ENCODE measurements around the gene THUMPD3. TPM values are rescaled to one million over a fixed set of nuclear protein-coding genes. Genes with fewer than 3 reads are reported as not detected.

THUMPD3 gene
- total and polyA plus RNA-seq, 2 of the 13 experiments (the other 11 are each of a cell fraction or from before 2014, with no cell fraction given): 31.2 to 44.1 TPM

DNA sequence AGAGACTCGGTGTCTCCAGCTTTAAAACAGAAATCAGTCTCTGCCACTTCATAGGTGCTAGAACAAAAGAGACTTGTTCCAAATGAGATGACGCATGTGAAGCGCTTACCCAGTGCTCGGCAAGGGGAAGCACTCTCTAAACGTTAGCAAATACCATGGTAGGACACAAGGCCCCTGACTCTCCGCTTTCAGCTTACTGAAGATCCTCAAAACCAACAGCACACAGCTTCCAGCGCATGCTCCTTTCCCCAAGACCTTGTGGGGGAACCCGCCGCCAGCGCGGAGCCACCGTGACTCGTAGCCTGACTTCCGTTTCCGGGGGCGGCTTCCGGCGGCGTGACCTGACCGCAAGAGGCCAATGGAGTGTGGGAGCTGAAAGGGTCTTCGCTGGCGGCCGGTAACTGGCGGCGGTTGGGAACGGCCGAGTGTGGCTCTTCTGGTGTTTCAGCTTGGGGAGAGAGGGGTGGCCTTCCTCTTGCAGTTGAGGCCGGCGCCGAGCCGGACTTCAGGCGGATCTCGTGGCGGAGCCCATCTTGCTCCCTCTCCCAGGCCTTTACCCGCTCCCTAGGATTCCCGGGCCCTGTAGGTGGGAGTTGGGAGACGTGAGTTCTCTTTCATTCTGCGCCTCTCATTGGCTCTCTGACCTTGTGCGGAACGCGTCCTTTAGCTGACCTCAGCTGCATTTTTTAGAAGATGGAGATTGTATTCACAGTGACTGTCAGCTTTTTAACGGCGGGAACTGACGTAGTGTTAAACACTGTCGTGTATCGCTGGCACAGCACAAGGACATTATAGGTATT is at the start of gene THUMPD3 (continued):
- TF ChIP-seq, protein P1, sequence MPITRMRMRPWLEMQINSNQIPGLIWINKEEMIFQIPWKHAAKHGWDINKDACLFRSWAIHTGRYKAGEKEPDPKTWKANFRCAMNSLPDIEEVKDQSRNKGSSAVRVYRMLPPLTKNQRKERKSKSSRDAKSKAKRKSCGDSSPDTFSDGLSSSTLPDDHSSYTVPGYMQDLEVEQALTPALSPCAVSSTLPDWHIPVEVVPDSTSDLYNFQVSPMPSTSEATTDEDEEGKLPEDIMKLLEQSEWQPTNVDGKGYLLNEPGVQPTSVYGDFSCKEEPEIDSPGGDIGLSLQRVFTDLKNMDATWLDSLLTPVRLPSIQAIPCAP (CRISPR knock-in tag; IDR thresholded peaks at IDR 0.05; ENCODE audit: low read depth): no peak
- peak; percentile 78 for TF ChIP-seq KMT2A (CRISPR knock-in tag; IDR thresholded peaks at IDR 0.05)
- TF ChIP-seq SKIL (CRISPR knock-in tag; IDR thresholded peaks at IDR 0.05; ENCODE audit: borderline replicate concordance): peak; percentile 61; the same call in 1 of the 2 replicates
- peak; percentile 70; the same call in 1 of the 2 replicates for TF ChIP-seq CREM (IDR thresholded peaks at IDR 0.05)
- no peak for TF ChIP-seq CREM (CRISPR knock-in tag; IDR thresholded peaks at IDR 0.05)
- TF ChIP-seq ELF3 (CRISPR knock-in tag; IDR thresholded peaks at IDR 0.05): peak; percentile 92
- TF ChIP-seq ZBTB7B (CRISPR knock-in tag; IDR thresholded peaks at IDR 0.05): peak; percentile 75
- no peak; the same call in 1 of the 2 replicates for TF ChIP-seq ZNF572 (CRISPR knock-in tag; IDR thresholded peaks at IDR 0.05)
- no peak for TF ChIP-seq KIAA2018 (CRISPR knock-in tag; IDR thresholded peaks at IDR 0.05; ENCODE audit: borderline replicate concordance)
- no peak; the same call in 1 of the 2 replicates for TF ChIP-seq NR0B2 (CRISPR knock-in tag; IDR thresholded peaks at IDR 0.05)
- no peak for TF ChIP-seq ZFP36 (IDR thresholded peaks at IDR 0.05; ENCODE audit: borderline replicate concordance, low read depth, low read length, partially characterized antibody)
- TF ChIP-seq, protein P2, sequence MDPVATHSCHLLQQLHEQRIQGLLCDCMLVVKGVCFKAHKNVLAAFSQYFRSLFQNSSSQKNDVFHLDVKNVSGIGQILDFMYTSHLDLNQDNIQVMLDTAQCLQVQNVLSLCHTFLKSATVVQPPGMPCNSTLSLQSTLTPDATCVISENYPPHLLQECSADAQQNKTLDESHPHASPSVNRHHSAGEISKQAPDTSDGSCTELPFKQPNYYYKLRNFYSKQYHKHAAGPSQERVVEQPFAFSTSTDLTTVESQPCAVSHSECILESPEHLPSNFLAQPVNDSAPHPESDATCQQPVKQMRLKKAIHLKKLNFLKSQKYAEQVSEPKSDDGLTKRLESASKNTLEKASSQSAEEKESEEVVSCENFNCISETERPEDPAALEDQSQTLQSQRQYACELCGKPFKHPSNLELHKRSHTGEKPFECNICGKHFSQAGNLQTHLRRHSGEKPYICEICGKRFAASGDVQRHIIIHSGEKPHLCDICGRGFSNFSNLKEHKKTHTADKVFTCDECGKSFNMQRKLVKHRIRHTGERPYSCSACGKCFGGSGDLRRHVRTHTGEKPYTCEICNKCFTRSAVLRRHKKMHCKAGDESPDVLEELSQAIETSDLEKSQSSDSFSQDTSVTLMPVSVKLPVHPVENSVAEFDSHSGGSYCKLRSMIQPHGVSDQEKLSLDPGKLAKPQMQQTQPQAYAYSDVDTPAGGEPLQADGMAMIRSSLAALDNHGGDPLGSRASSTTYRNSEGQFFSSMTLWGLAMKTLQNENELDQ (CRISPR knock-in tag; IDR thresholded peaks at IDR 0.05; ENCODE audit: borderline replicate concordance): no peak
- TF ChIP-seq MEF2D (CRISPR knock-in tag; IDR thresholded peaks at IDR 0.05): peak; percentile 89
- peak; percentile 50 for TF ChIP-seq MEIS1 (CRISPR knock-in tag; IDR thresholded peaks at IDR 0.05; ENCODE audit: borderline replicate concordance)

Data from HepG2 (cell line).